Non-pigmented ciliary epithelial cell (primary cell): ENCODE measurements around the gene NOS1AP.
"Not testable (repeated sequence)": the region's sequence is repeated elsewhere in the genome, so short reads cannot be mapped to it uniquely, and the experiment has no call there.

Source experiments
- DNase-seq: peaks from one replicate; pipeline ENCODE4 v3.0.0-alpha.2; 2010; ENCODE audit warnings: low read depth

NOS1AP gene

DNA sequence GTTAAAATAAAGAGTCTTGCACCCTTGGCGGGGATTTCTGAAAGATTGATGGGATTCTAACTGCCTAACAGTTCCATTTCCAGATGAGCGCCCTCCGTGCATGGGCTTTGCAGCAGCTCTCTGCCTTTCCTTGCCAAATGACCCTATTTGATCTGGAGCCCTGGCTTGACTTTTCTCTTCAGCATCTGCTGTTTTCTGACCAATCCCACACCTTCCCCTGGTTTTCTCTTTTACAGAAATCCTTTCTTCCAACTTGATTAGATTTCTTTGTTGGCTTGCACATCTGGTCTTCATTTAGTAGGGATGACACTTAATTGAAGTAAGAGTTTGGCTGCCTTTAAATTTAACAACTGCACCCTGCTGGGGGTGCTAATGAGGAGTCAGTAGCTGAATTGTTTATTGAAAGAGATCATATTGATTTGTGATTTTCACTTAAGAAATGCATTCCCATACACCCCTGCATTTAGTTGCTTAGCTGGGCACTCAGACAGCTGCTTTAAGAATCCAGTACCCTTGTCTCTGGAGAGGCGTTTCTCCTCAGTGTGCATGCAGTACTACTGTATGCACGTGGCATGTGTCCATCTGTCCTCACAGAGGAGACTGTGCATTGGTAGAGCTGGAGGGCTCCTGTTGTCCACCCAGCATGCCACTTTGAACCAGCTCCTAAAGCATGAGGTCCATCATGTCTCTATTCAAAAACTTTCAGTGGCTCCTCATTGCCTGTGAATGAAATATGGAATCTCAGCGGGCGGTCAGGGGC lies 99.7 kb downstream of the NOS1AP start:
- no peak for DNase-seq

DNA sequence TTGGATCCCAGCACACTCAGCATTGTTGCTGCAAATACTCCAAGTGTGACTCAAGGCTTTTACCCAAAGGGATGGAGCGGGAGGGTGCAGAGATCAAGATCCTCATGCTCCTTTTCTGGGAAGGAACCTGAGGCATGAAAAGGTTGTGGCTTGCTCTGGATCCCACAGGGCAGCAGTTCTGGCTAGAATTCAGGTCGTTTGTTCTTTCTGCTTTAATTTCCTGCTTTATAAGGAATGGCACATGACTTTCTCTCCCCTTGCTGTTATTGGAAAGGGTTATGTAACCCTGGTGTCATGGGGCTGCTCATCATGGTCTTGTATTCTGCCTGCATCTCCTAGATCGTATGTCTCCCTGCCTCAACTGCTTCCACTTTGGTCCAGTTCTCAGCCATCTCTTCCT lies 101.6 kb downstream of the NOS1AP start:
- no peak for DNase-seq

- DNase-seq: no peak
Measured at GRCh38 chr1:162172311-162173102, 103.0 kb downstream of the NOS1AP start.

DNA sequence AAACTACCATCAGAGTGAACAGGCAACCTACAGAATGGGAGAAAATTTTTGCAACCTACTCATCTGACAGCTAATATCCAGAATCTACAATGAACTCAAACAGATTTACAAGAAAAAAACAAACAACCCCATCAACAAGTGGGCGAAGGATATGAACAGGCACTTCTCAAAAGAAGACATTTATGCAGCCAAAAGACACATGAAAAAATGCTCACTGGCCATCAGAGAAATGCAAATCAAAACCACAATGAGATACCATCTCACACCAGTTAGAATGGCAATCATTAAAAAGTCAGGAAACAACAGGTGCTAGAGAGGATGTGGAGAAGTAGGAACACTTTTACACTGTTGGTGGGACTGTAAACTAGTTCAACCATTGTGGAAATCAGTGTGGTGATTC lies 104.1 kb downstream of the NOS1AP start:
- not testable (repeated sequence) for DNase-seq

DNA sequence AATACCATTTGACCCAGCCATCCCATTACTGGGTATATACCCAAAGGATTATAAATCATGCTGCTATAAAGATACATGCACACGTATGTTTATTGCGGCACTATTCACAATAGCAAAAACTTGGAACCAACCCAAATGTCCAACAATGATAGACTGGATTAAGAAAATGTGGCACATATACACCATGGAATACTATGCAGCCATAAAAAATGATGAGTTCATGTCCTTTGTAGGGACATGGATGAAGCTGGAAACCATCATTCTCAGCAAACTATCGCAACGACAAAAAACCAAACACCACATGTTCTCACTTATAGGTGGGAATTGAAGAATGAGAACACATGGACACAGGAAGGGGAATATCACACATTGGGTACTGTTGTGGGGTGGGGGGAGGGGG lies 104.5 kb downstream of the NOS1AP start:
- not testable (repeated sequence) for DNase-seq

- DNase-seq: no peak
Measured at GRCh38 chr1:162175379-162176081, 106.0 kb downstream of the NOS1AP start.

DNA sequence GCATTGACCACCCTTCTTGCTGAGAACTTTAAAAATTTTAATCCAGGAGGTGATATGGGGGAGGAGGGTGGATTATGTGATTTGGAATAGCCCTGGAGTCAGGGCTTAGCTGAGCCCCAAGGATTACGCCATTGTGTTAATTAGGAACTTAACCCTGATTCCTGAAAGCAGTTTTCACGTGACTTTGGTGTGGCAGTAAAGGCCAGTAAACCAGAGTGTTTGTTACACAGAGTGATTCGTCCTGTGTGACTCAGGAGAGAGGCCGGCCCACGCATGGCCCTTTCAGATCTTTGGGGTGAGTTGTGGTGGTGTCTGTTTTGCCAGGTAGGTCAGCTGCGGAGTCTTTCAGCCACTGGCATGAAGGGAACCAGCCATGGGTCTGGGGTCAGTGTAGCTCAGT lies 107.6 kb downstream of the NOS1AP start:
- no peak for DNase-seq

GRCh38 chr1:162178432-162178831 lies 108.9 kb downstream of the NOS1AP start:
- no peak for DNase-seq

- DNase-seq: no peak
Measured at GRCh38 chr1:162179121-162179520, 109.6 kb downstream of the NOS1AP start.

DNA sequence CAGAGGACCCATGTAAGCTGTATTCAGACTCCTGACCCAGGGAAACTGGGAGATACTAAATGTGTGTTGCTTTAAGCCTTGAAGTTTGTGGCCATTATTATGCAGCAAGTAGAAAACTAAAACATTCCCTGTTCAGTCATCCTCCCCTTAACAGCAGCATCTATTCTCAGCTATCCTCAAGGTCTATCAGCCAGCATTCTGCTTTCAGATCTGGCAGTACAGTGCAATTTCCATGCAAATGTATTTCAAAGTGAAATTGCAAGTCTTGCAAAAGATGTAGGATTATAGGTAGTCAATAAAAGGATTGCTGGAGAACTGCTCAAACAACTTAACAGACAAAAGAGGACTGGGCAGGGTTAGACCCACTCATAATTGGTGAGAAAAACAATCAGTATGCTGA lies 111.3 kb downstream of the NOS1AP start:
- DNase-seq: no peak

- DNase-seq: no peak
Measured at GRCh38 chr1:162182090-162182489, 112.6 kb downstream of the NOS1AP start.

DNA sequence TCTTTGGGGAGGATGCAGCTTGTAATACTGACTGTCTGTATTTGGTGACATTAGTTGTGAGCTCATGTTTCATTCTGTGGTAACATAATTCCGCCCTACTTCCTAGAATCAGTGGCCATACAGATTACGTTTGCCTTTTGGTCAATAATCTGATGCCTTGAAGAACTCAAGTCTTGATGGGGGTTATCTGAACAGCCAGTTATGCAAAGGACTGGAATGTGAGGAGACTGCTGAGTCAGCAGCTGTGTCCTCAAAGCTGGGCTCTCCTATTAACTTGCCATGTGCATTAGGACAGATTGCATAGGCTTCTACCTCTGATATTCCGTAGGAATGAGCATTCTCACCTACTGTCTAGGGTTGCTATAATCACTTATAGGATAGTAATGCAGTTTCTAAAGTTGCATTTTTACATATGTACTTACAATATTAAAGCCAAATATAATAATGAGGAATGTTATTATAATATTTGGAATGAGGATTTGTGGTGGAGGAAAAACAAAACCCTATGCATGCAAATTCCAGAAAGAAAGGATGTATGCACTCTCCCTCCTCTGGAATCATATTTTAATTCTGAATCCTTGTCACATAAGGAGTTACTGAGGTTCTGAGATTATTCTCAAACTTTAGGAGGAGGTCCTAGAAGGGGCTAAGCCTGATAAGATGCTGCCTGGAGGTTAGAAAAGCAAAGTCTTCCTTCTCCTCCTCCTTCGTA lies 116.0 kb downstream of the NOS1AP start:
- peak; percentile 69 for DNase-seq

- DNase-seq: no peak
Measured at GRCh38 chr1:162186026-162186374, 116.5 kb downstream of the NOS1AP start.

DNA sequence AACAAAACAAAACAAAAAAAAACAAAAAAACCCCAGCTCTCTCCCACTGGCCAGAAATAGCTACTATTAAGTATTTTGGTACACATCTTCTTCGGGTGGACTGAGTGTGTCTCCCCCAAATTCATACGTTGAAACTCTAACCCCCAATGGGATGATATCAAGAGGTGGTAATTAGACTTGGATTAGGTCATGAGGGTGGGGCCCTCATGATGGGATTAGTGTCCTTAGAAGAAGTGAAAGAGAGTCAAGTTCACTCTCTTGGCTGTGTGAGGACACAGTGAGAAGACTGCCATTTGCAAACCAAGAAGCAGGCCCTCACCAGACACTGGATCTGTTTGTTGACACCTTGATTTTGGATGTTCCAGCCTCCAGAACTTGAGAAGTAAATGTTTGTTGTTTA lies 116.9 kb downstream of the NOS1AP start:
- no peak for DNase-seq

- no peak for DNase-seq
Measured at GRCh38 chr1:162187687-162188276, 118.3 kb downstream of the NOS1AP start.

- DNase-seq: no peak
Measured at GRCh38 chr1:162189345-162189744, 119.9 kb downstream of the NOS1AP start.

DNA sequence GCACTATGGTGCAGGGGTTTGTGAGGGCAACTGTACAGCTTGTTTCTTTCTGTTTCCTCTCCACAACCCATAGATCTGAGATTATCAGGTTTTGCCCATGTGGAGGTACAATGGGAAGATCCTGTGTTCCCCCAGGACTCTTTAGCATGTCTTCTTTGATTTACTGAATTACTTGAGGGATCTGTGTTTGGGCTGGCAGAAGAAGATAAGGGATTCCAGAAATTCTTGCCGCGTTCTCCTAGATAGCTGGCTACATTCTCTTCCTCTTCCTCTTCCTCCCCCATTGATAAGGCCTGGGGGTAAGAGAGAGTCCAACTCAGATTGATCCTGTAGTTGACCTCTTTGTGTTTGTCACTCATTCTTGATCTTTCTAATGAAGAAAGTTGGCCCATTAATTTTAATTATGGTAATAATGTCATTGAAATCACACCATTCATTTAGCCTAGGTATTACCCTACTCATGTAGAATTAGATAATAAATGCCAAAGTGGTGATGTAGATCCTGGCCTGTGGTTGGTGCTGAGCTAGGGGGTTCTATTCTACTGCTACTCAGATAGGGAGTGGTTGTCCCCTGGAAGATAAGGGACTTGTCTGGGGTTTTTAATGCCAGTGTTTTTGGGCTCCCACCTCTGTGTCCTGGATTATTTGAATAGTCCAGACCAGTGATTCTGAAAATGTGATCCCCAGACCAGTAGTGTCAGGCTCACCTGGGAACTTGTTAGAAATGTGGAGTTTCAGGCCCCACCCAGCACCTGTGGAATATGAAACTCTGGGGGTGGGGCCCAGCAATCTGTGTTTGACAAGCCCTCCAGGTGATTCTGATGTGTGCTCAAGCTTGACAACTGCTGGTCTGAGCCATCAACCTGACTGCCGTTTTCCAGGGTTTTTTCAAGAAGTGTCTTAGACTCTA lies 122.2 kb downstream of the NOS1AP start:
- DNase-seq: no peak

GRCh38 chr1:162192306-162192678 lies 122.8 kb downstream of the NOS1AP start:
- no peak for DNase-seq

GRCh38 chr1:162192763-162193162 lies 123.3 kb downstream of the NOS1AP start:
- DNase-seq: no peak

DNA sequence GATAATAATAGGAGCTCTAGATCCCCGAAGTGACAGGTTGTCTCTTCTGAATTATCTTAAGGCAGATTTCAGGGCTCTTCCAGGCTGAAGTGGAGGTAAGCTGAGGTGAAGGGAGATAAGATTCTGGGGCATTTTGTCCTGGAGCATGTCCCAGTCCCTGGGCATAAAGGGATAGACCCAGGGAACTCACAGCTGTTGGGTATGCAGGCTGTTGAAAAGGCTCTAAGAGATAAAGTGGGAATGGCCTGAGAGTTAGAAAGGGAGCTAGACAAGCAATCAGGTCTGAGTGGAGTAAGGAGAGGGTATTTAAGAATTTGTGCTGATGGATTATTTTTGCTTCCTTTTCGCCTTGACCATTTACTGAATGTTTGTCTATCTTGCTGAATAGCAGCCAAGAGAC lies 123.7 kb downstream of the NOS1AP start:
- DNase-seq: no peak

DNA sequence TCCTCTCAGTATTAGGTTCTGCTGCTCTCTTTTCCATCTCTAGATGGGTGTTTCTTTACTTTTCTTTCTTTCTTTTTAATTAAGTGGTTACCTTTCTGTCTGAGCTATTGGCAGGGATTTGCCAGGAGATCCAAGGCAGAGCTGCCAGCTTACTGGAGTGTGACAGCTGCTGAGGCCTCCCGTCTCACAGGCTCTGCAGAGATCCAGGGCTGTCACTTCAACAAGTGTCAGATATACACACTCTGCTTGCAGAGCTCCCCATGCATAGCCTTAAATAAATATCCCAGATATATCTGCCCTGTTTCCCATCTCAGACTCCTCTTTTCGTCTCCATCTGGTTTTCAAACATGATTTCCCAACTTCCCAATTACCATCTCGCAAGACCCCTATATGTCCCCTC lies 124.3 kb downstream of the NOS1AP start:
- no peak for DNase-seq
